Panc1 (cell line): ENCODE measurements around the gene ZP4. TPM values are rescaled to one million over a fixed set of nuclear protein-coding genes. Genes with fewer than 3 reads are reported as not detected.

Source experiments
- ATAC-seq: fragments of 200-7000 bp; cut with Tn5 transposase; 2 replicates; pipeline ENCODE4 v1.9.1; 2020; ENCODE audit warnings: mild to moderate bottlenecking, moderate library complexity
- BruUV-seq: library from RNA; stranded (reverse); fragments of 400-500 nt; replicated peaks from 2 replicates; lab custom pipeline; 2021; lab: Mats Ljungman, UMichigan
- CTCF ChIA-PET: fragments of 300-600 bp; sonication (Branson Sonifier 250); formaldehyde crosslinking; loops from one replicate; lab custom pipeline; 2022; ENCODE audit warnings: antibody characterized with exemption; lab: Charles Lee
- POLR2A ChIA-PET: fragments of 300-600 bp; sonication (Branson Sonifier 250); formaldehyde crosslinking; loops from one replicate; lab custom pipeline; 2022; ENCODE audit warnings: antibody characterized with exemption; lab: Charles Lee
- DNase-seq: peaks from one replicate; pipeline ENCODE4 v3.0.0-alpha.2; 2010; ENCODE audit warnings: low read depth, low spot score
- H3K27ac ChIP-seq: 2 replicates; pipeline ENCODE4 v1.5.1; 2011; ENCODE audit warnings: mild to moderate bottlenecking, low read length, inconsistent platforms
- H3K27me3 ChIP-seq: fragments of 200-500 bp; sonication (Bioruptor generic); 2 replicates; pipeline ENCODE4 v1.6.0; 2014; ENCODE audit warnings: low read length, inconsistent platforms; ENCODE audit not compliant: control insufficient read depth, insufficient read depth
- H3K36me3 ChIP-seq: fragments of 200-500 bp; sonication (Bioruptor generic); 2 replicates; pipeline ENCODE4 v1.5.1; 2014; ENCODE audit warnings: inconsistent platforms, mild to moderate bottlenecking, low read length, moderate library complexity; ENCODE audit not compliant: control insufficient read depth, insufficient read depth
- H3K4me1 ChIP-seq: 2 replicates; pipeline ENCODE4 v1.5.1; 2011; ENCODE audit warnings: inconsistent platforms, mild to moderate bottlenecking, low read length, moderate library complexity; ENCODE audit not compliant: control insufficient read depth, insufficient read depth
- H3K4me3 ChIP-seq, 2 experiments: 2 replicates each; pipeline ENCODE4 v1.5.1; 2011 to 2012; ENCODE audit warnings: low read depth in 2 of 2, low read length in 2 of 2, mild to moderate bottlenecking in 2 of 2, inconsistent platforms in 1 of 2, moderate library complexity in 1 of 2
- H3K9me3 ChIP-seq: fragments of 200-500 bp; sonication (Bioruptor generic); 2 replicates; pipeline ENCODE4 v1.5.1; 2014; ENCODE audit warnings: low read depth, mild to moderate bottlenecking, inconsistent platforms, low read length, moderate library complexity; ENCODE audit not compliant: control insufficient read depth, insufficient read depth
- POLR2AphosphoS5 ChIP-seq: IDR thresholded peaks from 2 replicates; pipeline ENCODE4 v1.6.1; 2012; ENCODE audit warnings: mild to moderate bottlenecking, low read depth, low read length, moderate library complexity
- SIN3A ChIP-seq: IDR thresholded peaks from 2 replicates; pipeline ENCODE4 v1.6.1; 2012; ENCODE audit warnings: low read depth, mild to moderate bottlenecking, low read length, moderate library complexity, borderline replicate concordance; ENCODE audit not compliant: insufficient read depth
- TCF7L2 ChIP-seq: IDR thresholded peaks from 2 replicates; pipeline ENCODE4 v1.6.1; 2011; ENCODE audit warnings: mild to moderate bottlenecking, low read depth, low read length, inconsistent platforms
- in situ Hi-C: cut with HindIII; loops from 2 replicates; pipeline ENCODE4 v1.10.0; 2016; ENCODE audit warnings: low sequenced_read_pairs, low pct_unique_long_range_greater_than_20kb
- intact Hi-C: fragments of 100-400 bp; cut with micrococcal nuclease; formaldehyde crosslinking; loops from one replicate; pipeline ENCODE4 v1.10.0; 2022; ENCODE audit not compliant: unreplicated experiment
- total RNA-seq: library from RNA; stranded (reverse); gene quantifications from one replicate; pipeline ENCODE4 v1.2.1, GENCODE V29; 2021; ENCODE audit not compliant: unreplicated experiment
- TF ChIP-seq, protein P1 (sequence below), 2 experiments: IDR thresholded peaks; 2 replicates each; pipeline ENCODE4 v1.6.1; 2011 to 2012; ENCODE audit warnings: low read depth in 2 of 2, control low read depth in 1 of 2, low read length in 1 of 2, mild to moderate bottlenecking in 1 of 2, moderate library complexity in 1 of 2; ENCODE audit not compliant: insufficient read depth in 1 of 2
- TF ChIP-seq, protein P2 (sequence below): fragments of 450-650 bp; IDR thresholded peaks from 2 replicates; pipeline ENCODE4 v1.5.1; 2017; ENCODE audit warnings: mild to moderate bottlenecking

ZP4 gene
- total RNA-seq, 1 experiment from 2014 or later: not detected

DNA sequence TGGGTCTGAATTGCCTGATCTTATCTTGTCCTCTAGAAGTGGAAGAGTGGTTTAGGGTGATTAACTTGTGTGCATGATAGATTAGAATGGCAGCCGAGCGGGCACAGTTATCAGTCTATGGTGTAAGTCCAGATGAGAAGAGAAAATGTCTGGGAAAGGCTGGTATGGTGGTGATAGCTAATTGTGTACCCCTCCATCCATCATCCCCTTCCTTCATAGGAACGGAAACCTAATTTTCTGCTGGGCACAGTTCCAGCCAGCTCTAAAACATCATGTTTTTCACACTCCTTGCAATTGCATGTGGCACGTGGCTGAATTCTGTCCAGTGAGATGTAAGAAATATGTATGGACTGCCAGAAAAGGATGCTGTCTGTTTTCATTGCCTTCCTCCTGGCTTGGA is 40.9 kb upstream of the ZP4 start:
- no TSS peak for BruUV-seq
- CTCF ChIA-PET: no interaction called here
- POLR2A ChIA-PET: no interaction called here
- Histone ChIP-seq H3K27me3 (no peaks in the 10 kb centered on the region), H3K4me3 (no peak overlapping the region), H3K4me1 (no peaks in the 10 kb centered on the region), H3K9me3 (no peaks in the 10 kb centered on the region), H3K27ac (no peak overlapping the region), H3K36me3 (no peaks in the 10 kb centered on the region)
- no peak for ATAC-seq
- no peak for DNase-seq
- intact Hi-C loops: no loop called here
- in situ Hi-C loops: no loop called here
- no peak for TF ChIP-seq POLR2AphosphoS5
- TF ChIP-seq, protein P1, sequence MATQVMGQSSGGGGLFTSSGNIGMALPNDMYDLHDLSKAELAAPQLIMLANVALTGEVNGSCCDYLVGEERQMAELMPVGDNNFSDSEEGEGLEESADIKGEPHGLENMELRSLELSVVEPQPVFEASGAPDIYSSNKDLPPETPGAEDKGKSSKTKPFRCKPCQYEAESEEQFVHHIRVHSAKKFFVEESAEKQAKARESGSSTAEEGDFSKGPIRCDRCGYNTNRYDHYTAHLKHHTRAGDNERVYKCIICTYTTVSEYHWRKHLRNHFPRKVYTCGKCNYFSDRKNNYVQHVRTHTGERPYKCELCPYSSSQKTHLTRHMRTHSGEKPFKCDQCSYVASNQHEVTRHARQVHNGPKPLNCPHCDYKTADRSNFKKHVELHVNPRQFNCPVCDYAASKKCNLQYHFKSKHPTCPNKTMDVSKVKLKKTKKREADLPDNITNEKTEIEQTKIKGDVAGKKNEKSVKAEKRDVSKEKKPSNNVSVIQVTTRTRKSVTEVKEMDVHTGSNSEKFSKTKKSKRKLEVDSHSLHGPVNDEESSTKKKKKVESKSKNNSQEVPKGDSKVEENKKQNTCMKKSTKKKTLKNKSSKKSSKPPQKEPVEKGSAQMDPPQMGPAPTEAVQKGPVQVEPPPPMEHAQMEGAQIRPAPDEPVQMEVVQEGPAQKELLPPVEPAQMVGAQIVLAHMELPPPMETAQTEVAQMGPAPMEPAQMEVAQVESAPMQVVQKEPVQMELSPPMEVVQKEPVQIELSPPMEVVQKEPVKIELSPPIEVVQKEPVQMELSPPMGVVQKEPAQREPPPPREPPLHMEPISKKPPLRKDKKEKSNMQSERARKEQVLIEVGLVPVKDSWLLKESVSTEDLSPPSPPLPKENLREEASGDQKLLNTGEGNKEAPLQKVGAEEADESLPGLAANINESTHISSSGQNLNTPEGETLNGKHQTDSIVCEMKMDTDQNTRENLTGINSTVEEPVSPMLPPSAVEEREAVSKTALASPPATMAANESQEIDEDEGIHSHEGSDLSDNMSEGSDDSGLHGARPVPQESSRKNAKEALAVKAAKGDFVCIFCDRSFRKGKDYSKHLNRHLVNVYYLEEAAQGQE (IDR thresholded peaks at IDR 0.05; ENCODE audit: insufficient read depth in 1 of 2, low read depth in 2 of 2, low read length in 1 of 2): no peak
- TF ChIP-seq SIN3A: no peak
- no peak for TF ChIP-seq TCF7L2
- TF ChIP-seq, protein P2, sequence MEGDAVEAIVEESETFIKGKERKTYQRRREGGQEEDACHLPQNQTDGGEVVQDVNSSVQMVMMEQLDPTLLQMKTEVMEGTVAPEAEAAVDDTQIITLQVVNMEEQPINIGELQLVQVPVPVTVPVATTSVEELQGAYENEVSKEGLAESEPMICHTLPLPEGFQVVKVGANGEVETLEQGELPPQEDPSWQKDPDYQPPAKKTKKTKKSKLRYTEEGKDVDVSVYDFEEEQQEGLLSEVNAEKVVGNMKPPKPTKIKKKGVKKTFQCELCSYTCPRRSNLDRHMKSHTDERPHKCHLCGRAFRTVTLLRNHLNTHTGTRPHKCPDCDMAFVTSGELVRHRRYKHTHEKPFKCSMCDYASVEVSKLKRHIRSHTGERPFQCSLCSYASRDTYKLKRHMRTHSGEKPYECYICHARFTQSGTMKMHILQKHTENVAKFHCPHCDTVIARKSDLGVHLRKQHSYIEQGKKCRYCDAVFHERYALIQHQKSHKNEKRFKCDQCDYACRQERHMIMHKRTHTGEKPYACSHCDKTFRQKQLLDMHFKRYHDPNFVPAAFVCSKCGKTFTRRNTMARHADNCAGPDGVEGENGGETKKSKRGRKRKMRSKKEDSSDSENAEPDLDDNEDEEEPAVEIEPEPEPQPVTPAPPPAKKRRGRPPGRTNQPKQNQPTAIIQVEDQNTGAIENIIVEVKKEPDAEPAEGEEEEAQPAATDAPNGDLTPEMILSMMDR: no peak

DNA sequence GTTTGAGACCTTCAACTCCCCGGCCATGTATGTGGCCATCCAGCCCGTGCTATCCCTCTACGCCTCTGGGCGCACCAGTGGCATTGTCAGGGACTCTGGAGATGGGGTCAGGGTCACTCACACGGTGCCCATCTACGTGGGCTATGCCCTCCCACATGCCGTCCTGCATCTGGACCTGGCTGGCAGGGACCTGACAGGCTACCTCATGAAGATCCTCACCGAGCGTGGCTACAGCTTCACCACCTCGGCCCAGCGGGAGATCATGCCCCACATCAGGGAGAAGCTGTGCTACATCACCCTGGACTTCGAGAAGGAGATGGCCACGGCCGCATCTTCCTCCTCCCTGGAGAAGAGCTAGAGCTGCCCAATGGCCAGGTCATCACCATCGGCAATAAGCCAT is 36.5 kb upstream of the ZP4 start:
- CTCF ChIA-PET: no interaction called here

More for the DNA sequence above, 36.5 kb upstream of the ZP4 start:
- POLR2A ChIA-PET: no interaction called here
- intact Hi-C loops (no loop called here), in situ Hi-C loops (no loop called here)
- H3K4me1 ChIP-seq: no peaks in the 10 kb centered on the region
- no peak overlapping the region for H3K27ac ChIP-seq
- DNase-seq: no peak
- ATAC-seq: no peak
- no peaks in the 10 kb centered on the region for H3K27me3 ChIP-seq
- no peaks in the 10 kb centered on the region for H3K36me3 ChIP-seq
- H3K4me3 ChIP-seq: no peak overlapping the region
- BruUV-seq: no TSS peak
- H3K9me3 ChIP-seq: no peaks in the 10 kb centered on the region
- TF ChIP-seq, protein P1 (IDR thresholded peaks at IDR 0.05; ENCODE audit: insufficient read depth in 1 of 2, low read depth in 2 of 2, low read length in 1 of 2): no peak
- TF ChIP-seq TCF7L2 (no peak), SIN3A (no peak), POLR2AphosphoS5 (no peak)
- TF ChIP-seq, protein P2: no peak
